ENCODE data around the gene CHIC2.

GRCh38 chr4:54094451-54094850 is 30.0 kb upstream of the CHIC2 start:
- TF ChIP-seq CTCF (IDR thresholded peaks at IDR 0.05): no peak
- TF ChIP-seq ZFX (IDR thresholded peaks at IDR 0.05; ENCODE audit: borderline replicate concordance): no peak

All from 22Rv1 (cell line).